Tibial nerve (tissue), 4 donors: Measurements from ENCODE around the gene TUBB4B.

ENCODE experiments used
- CTCF ChIP-seq, 5 experiments: fragments of 200-600 bp in 3 of 5; fragments of 450-650 bp in 2 of 5; sonication (generic) in 3 of 5; IDR thresholded peaks; one replicate each; pipeline ENCODE4 v1.5.1; 2016 to 2019; ENCODE audit warnings: antibody characterized with exemption in 5 of 5, mild to moderate bottlenecking in 3 of 5, moderate library complexity in 2 of 5
- EP300 ChIP-seq, 2 donors: sonication (generic); formaldehyde crosslinking; IDR thresholded peaks; one replicate each; pipeline ENCODE4 v1.6.1; 2017; ENCODE audit warnings: antibody characterized with exemption in 2 of 2, mild to moderate bottlenecking in 1 of 2
- POLR2A ChIP-seq, 2 donors: fragments of 450-650 bp; IDR thresholded peaks; one replicate each; pipeline ENCODE4 v1.6.1; 2017; ENCODE audit warnings: antibody characterized with exemption in 2 of 2, mild to moderate bottlenecking in 2 of 2, moderate library complexity in 2 of 2

DNA sequence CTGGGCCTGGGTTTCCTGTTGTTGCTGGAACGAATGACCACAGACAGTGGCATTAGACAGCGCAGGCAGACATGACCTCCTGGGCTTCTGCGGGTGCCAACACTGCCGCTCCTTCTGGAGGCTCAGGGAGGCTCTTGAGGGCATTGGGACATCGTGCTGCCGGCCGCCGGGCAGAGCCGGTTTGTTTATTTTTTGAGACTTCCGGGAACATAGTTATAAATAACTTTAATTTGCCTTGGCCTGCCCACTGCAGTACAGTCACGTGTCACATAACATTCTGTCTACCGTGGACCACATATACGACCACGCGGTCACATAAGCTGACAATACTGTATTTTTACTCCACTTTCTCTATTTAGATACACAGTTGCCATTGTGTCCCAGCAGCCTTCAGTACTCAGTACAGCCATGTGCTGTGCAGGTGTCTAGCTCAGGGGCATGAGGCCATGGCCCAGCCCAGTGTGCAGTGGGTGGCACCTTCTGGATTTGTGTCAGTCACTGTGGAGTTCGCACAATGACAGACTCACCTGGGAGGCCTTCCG, 28.2 kb downstream of the TUBB4B start:
- TF ChIP-seq POLR2A (IDR thresholded peaks at IDR 0.05) (no peak), CTCF (IDR thresholded peaks at IDR 0.05) (no peak), EP300 (IDR thresholded peaks at IDR 0.05) (no peak)
